ENCODE results near the gene CRYGN. TPM values are rescaled to one million over a fixed set of nuclear protein-coding genes. Genes with fewer than 3 reads are reported as not detected.
A peak's percentile ranks its signal among the peaks of the same experiment; 100 is the strongest.

CRYGN gene
- total RNA-seq, 1 donor from 2014 or later, result 2.5 TPM

GRCh38 chr7:151427705-151428377 is 12.1 kb downstream of the CRYGN start:
- H3K4me1 Mint-ChIP-seq (ENCODE audit: low read depth), result peaks cover 28% of the 10 kb centered on the region
- H3K36me3 Mint-ChIP-seq (ENCODE audit: insufficient read depth), result peaks cover 1% of the 10 kb centered on the region
- H3K27ac Mint-ChIP-seq, result peak overlapping the region; percentile 97
- no peaks in the 10 kb centered on the region for H3K27me3 Mint-ChIP-seq
- TF ChIP-seq, protein P1, sequence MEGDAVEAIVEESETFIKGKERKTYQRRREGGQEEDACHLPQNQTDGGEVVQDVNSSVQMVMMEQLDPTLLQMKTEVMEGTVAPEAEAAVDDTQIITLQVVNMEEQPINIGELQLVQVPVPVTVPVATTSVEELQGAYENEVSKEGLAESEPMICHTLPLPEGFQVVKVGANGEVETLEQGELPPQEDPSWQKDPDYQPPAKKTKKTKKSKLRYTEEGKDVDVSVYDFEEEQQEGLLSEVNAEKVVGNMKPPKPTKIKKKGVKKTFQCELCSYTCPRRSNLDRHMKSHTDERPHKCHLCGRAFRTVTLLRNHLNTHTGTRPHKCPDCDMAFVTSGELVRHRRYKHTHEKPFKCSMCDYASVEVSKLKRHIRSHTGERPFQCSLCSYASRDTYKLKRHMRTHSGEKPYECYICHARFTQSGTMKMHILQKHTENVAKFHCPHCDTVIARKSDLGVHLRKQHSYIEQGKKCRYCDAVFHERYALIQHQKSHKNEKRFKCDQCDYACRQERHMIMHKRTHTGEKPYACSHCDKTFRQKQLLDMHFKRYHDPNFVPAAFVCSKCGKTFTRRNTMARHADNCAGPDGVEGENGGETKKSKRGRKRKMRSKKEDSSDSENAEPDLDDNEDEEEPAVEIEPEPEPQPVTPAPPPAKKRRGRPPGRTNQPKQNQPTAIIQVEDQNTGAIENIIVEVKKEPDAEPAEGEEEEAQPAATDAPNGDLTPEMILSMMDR (IDR thresholded peaks at IDR 0.05; ENCODE audit: unreplicated experiment), result no peak
- DNase-seq (ENCODE audit: low spot score, unreplicated experiment), result no peak
- H3K9me3 Mint-ChIP-seq (ENCODE audit: low read depth), result no peaks in the 10 kb centered on the region
- H3K4me3 Mint-ChIP-seq (ENCODE audit: low read depth), result peak overlapping the region; percentile 27

GRCh38 chr7:151426904-151427704 is 12.8 kb downstream of the CRYGN start:
- DNase-seq (ENCODE audit: low spot score, unreplicated experiment), result no peak
- Mint-ChIP-seq H3K27me3 (no peaks in the 10 kb centered on the region), H3K27ac (peak overlapping the region; percentile 20), H3K4me1 (ENCODE audit: low read depth) (peaks cover 32% of the 10 kb centered on the region), H3K36me3 (ENCODE audit: insufficient read depth) (peaks cover 4% of the 10 kb centered on the region), H3K4me3 (ENCODE audit: low read depth) (no peak overlapping the region), H3K9me3 (ENCODE audit: low read depth) (peaks cover 3% of the 10 kb centered on the region)
- TF ChIP-seq, protein P1 (IDR thresholded peaks at IDR 0.05; ENCODE audit: unreplicated experiment), result no peak

DNA sequence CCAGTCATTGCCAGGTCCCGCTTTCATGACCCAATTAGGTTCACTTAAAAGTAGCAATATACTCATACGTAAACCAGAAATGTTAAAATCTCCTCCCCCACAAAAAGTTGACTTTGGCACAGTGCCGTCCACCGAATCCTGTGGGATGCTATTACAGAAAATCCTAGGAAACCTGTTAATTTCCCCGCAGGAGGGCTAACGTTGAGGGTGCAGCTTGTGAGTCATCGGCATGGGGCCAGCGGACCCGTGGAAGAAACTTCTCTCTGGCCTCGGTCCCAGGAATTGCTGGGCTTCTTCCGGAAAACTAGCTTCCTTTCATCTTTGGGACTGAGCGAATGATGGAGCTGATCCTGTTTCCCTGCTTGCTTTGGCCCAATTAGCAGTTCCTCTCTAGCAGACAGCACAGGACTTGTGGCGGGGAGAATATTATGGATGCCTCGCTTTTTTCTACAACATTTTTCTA is 13.5 kb downstream of the CRYGN start:
- peaks cover 6% of the 10 kb centered on the region for H3K36me3 Mint-ChIP-seq (ENCODE audit: insufficient read depth)
- H3K27me3 Mint-ChIP-seq, result no peaks in the 10 kb centered on the region
- no peak overlapping the region for H3K27ac Mint-ChIP-seq
- TF ChIP-seq, protein P1 (IDR thresholded peaks at IDR 0.05; ENCODE audit: unreplicated experiment), result no peak
- peaks cover 32% of the 10 kb centered on the region for H3K4me1 Mint-ChIP-seq (ENCODE audit: low read depth)
- no peak overlapping the region for H3K4me3 Mint-ChIP-seq (ENCODE audit: low read depth)
- H3K9me3 Mint-ChIP-seq (ENCODE audit: low read depth), result peaks cover 6% of the 10 kb centered on the region
- no peak for DNase-seq (ENCODE audit: low spot score, unreplicated experiment)

DNA sequence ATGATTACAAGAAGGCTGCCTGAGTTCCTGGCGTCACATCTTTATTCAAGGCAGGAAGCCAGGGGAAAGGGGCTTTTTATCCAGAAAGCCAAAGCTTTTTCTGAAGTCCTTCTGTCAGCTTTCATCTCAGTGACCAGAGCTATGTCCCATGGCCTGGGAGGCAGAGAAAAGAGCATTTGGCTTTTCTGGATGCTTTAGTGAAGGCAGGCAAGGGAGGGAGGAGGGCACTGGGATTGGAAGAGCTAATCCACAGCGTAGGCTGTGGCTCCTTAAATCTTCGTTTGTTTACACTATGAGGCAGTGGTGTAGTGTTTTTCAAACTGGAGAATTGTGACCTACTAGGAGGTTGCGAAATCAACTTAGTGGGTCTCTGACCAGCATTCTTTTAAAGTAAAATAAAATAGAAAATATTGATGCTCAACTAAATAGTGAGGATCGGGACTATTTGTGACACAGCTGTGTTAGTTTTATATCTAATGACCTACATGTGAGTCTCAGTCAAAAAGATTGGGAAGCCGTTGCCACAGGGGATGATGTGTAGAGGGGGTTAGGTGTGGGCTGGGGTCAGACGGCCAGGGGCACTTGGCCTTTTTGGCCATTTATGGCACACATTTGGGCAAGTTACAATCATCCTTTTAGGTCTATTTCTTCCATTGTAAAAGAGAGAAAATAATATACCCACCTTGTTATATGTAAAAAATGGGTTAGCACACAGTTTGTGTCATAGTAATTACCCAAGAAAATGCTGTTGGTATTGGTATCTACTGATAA is 14.1 kb downstream of the CRYGN start:
- H3K27ac Mint-ChIP-seq, result no peak overlapping the region
- H3K27me3 Mint-ChIP-seq, result no peaks in the 10 kb centered on the region
- H3K4me3 Mint-ChIP-seq (ENCODE audit: low read depth), result no peak overlapping the region
- no peak for DNase-seq (ENCODE audit: low spot score, unreplicated experiment)
- H3K9me3 Mint-ChIP-seq (ENCODE audit: low read depth), result peaks cover 6% of the 10 kb centered on the region
- H3K4me1 Mint-ChIP-seq (ENCODE audit: low read depth), result peaks cover 32% of the 10 kb centered on the region
- H3K36me3 Mint-ChIP-seq (ENCODE audit: insufficient read depth), result peaks cover 6% of the 10 kb centered on the region
- TF ChIP-seq, protein P1 (IDR thresholded peaks at IDR 0.05; ENCODE audit: unreplicated experiment), result no peak

DNA sequence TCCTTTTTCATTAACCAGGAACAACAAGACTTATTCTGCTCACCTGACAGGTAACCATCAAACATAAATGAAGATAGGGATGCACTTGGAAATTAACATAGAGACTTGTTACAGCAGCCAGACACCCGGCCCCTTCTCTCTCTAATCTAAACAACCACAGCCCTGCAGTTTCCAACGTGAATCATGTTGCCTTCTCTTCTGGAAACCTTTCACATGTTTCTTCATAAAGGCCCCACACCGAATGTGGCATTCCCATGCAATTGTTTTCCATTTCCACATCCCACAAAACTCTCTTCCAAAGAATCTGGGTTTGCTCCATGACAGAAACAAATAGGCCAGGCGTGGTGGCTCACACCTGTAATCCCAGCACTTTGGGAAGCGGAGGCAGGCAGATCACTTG is 15.1 kb downstream of the CRYGN start:
- Mint-ChIP-seq H3K4me3 (ENCODE audit: low read depth) (no peak overlapping the region), H3K36me3 (ENCODE audit: insufficient read depth) (peaks cover 6% of the 10 kb centered on the region), H3K27ac (no peak overlapping the region), H3K9me3 (ENCODE audit: low read depth) (peaks cover 9% of the 10 kb centered on the region), H3K4me1 (ENCODE audit: low read depth) (peaks cover 31% of the 10 kb centered on the region), H3K27me3 (no peaks in the 10 kb centered on the region)
- no peak for DNase-seq (ENCODE audit: low spot score, unreplicated experiment)
- TF ChIP-seq, protein P1 (IDR thresholded peaks at IDR 0.05; ENCODE audit: unreplicated experiment), result no peak
